ENCODE data around the gene LPCAT2.

The LPCAT2 gene

DNA sequence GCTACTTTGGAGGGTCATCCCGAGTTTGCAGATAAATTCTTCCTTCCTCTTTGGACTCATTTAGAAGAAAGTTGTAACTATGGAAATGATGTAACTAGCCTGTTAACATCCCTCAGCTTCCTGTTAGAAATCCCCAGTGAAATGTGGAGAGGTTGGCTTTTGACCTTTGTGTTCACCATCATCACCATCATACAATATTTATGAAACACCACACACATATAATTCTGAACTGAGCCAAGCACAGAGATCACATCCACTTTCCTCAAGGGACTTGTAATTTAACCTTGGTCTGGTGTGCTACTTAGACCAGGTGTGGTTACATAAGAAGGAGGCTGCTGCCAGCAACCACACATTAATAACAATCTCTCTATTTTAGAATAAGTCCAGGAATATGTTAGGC, 60.2 kb downstream of the LPCAT2 start (continued):
- TF ChIP-seq ZNF565 (CRISPR knock-in tag; conservative IDR thresholded peaks at IDR 0.05; ENCODE audit: low read depth) (no peak), SNAI2 (CRISPR knock-in tag; IDR thresholded peaks at IDR 0.05) (no peak), CSDC2 (CRISPR knock-in tag; IDR thresholded peaks at IDR 0.05) (no peak), ZNF70 (CRISPR knock-in tag; IDR thresholded peaks at IDR 0.05) (no peak)
- TF ChIP-seq, protein P1, sequence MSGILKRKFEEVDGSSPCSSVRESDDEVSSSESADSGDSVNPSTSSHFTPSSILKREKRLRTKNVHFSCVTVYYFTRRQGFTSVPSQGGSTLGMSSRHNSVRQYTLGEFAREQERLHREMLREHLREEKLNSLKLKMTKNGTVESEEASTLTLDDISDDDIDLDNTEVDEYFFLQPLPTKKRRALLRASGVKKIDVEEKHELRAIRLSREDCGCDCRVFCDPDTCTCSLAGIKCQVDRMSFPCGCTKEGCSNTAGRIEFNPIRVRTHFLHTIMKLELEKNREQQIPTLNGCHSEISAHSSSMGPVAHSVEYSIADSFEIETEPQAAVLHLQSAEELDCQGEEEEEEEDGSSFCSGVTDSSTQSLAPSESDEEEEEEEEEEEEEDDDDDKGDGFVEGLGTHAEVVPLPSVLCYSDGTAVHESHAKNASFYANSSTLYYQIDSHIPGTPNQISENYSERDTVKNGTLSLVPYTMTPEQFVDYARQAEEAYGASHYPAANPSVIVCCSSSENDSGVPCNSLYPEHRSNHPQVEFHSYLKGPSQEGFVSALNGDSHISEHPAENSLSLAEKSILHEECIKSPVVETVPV (CRISPR knock-in tag; IDR thresholded peaks at IDR 0.05), result no peak

DNA sequence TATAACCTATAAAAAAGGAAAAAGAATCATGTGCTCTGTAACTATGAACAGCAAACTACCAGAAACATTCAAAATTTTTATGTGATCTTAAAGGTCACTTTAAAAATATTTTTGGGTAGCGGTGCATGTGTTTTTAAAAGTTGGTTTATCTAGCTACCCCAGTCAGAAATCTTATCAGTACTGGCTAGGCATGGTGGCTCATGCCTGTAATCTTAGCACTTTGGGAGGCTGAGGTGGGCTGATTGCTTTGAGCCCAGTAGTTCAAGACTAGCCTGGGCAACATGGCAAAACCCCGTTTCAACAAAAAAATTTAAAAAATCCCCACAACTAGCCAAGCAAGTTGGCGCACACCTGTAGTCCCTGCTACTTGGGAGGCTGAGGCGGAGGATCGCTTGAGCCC, 61.3 kb downstream of the LPCAT2 start:
- no peak for ATAC-seq
- TF ChIP-seq RARB (CRISPR knock-in tag; IDR thresholded peaks at IDR 0.05) (no peak), PPARA (CRISPR knock-in tag; IDR thresholded peaks at IDR 0.05; ENCODE audit: borderline replicate concordance) (no peak)

GRCh38 chr16:55571191-55571897, 62.5 kb downstream of the LPCAT2 start:
- no peak for ATAC-seq

More at GRCh38 chr16:55571191-55571897, 62.5 kb downstream of the LPCAT2 start:
- TF ChIP-seq TCF4 (CRISPR knock-in tag; IDR thresholded peaks at IDR 0.05; ENCODE audit: borderline replicate concordance), result no peak
- TF ChIP-seq ZFP3 (CRISPR knock-in tag; IDR thresholded peaks at IDR 0.05), result no peak
- no peak for TF ChIP-seq PPARA (CRISPR knock-in tag; IDR thresholded peaks at IDR 0.05; ENCODE audit: borderline replicate concordance)
- no peak for TF ChIP-seq TSHZ2 (CRISPR knock-in tag; IDR thresholded peaks at IDR 0.05)
- TF ChIP-seq SNAI2 (CRISPR knock-in tag; IDR thresholded peaks at IDR 0.05), result no peak
- no peak for TF ChIP-seq ISL1 (CRISPR knock-in tag; IDR thresholded peaks at IDR 0.05)
- TF ChIP-seq ZNF8 (CRISPR knock-in tag; IDR thresholded peaks at IDR 0.05), result no peak
- no peak for TF ChIP-seq ZFP30 (CRISPR knock-in tag; IDR thresholded peaks at IDR 0.05)
- no peak for TF ChIP-seq GLIS3 (CRISPR knock-in tag; IDR thresholded peaks at IDR 0.05)
- TF ChIP-seq CSDC2 (CRISPR knock-in tag; IDR thresholded peaks at IDR 0.05), result no peak
- TF ChIP-seq, protein P1 (CRISPR knock-in tag; IDR thresholded peaks at IDR 0.05), result no peak
- TF ChIP-seq ARNTL (CRISPR knock-in tag; IDR thresholded peaks at IDR 0.05; ENCODE audit: borderline replicate concordance, low read depth), result no peak
- TF ChIP-seq, protein P2, sequence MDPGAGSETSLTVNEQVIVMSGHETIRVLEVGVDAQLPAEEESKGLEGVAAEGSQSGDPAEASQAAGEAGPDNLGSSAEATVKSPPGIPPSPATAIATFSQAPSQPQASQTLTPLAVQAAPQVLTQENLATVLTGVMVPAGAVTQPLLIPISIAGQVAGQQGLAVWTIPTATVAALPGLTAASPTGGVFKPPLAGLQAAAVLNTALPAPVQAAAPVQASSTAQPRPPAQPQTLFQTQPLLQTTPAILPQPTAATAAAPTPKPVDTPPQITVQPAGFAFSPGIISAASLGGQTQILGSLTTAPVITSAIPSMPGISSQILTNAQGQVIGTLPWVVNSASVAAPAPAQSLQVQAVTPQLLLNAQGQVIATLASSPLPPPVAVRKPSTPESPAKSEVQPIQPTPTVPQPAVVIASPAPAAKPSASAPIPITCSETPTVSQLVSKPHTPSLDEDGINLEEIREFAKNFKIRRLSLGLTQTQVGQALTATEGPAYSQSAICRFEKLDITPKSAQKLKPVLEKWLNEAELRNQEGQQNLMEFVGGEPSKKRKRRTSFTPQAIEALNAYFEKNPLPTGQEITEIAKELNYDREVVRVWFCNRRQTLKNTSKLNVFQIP (CRISPR knock-in tag; IDR thresholded peaks at IDR 0.05; ENCODE audit: borderline replicate concordance, low read depth), result no peak
- TF ChIP-seq ZNF70 (CRISPR knock-in tag; IDR thresholded peaks at IDR 0.05), result no peak
- TF ChIP-seq, protein P3, sequence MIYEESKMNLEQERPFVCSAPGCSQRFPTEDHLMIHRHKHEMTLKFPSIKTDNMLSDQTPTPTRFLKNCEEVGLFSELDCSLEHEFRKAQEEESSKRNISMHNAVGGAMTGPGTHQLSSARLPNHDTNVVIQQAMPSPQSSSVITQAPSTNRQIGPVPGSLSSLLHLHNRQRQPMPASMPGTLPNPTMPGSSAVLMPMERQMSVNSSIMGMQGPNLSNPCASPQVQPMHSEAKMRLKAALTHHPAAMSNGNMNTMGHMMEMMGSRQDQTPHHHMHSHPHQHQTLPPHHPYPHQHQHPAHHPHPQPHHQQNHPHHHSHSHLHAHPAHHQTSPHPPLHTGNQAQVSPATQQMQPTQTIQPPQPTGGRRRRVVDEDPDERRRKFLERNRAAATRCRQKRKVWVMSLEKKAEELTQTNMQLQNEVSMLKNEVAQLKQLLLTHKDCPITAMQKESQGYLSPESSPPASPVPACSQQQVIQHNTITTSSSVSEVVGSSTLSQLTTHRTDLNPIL (CRISPR knock-in tag; IDR thresholded peaks at IDR 0.05; ENCODE audit: low read depth), result no peak
